OCI-LY7 (cell line): ENCODE measurements around the gene HUS1. TPM values are rescaled to one million over a fixed set of nuclear protein-coding genes. Genes with fewer than 3 reads are reported as not detected.

Experiments used
- BruUV-seq: library from RNA; stranded (reverse); fragments of 400-500 nt; replicated peaks from 2 replicates; lab custom pipeline; 2021; lab: Mats Ljungman, UMichigan
- CTCF ChIA-PET: fragments of 300-600 bp; sonication (Branson Sonifier 250); formaldehyde crosslinking; loops from one replicate; lab custom pipeline; 2022; ENCODE audit warnings: antibody characterized with exemption; ENCODE audit not compliant: unreplicated experiment; lab: Charles Lee
- POLR2A ChIA-PET: fragments of 300-600 bp; sonication (Branson Sonifier 250); formaldehyde crosslinking; loops from one replicate; lab custom pipeline; 2022; ENCODE audit warnings: antibody characterized with exemption; lab: Charles Lee
- DNase-seq: peaks from one replicate; pipeline ENCODE4 v3.0.0-alpha.2; 2015; ENCODE audit warnings: low spot score
- H2AFZ ChIP-seq: fragments of 200-600 bp; sonication (generic), shearing (Covaris generic); 2 replicates; pipeline ENCODE4 v1.6.1; 2014; ENCODE audit warnings: mild to moderate bottlenecking, antibody characterized with exemption, low read length, moderate library complexity
- H3K27ac ChIP-seq: fragments of 200-600 bp; sonication (generic); 2 replicates; pipeline ENCODE4 v1.5.1; 2014; ENCODE audit warnings: mixed run types, low read depth, mild to moderate bottlenecking, moderate library complexity, low read length, inconsistent platforms; ENCODE audit not compliant: poor library complexity, severe bottlenecking
- H3K36me3 ChIP-seq: fragments of 200-600 bp; sonication (generic); 2 replicates; pipeline ENCODE4 v1.6.1; 2014; ENCODE audit warnings: mild to moderate bottlenecking, antibody characterized with exemption, low read length, moderate library complexity, mixed read lengths; ENCODE audit not compliant: insufficient read depth
- H3K4me1 ChIP-seq: fragments of 200-600 bp; sonication (generic); 2 replicates; pipeline ENCODE4 v1.5.1; 2014; ENCODE audit warnings: mild to moderate bottlenecking, low read length; ENCODE audit not compliant: insufficient read depth, poor library complexity, severe bottlenecking
- H3K4me2 ChIP-seq: fragments of 200-600 bp; sonication (generic); 2 replicates; pipeline ENCODE4 v1.6.1; 2014; ENCODE audit warnings: mild to moderate bottlenecking, low read length
- H3K4me3 ChIP-seq: fragments of 200-600 bp; sonication (generic); 2 replicates; pipeline ENCODE4 v1.5.1; 2014; ENCODE audit warnings: mild to moderate bottlenecking, low read depth, low read length; ENCODE audit not compliant: poor library complexity, severe bottlenecking
- H3K79me2 ChIP-seq: fragments of 200-600 bp; sonication (generic); 2 replicates; pipeline ENCODE4 v1.6.1; 2016; ENCODE audit warnings: low read depth, mild to moderate bottlenecking, low read length, moderate library complexity, mixed read lengths; ENCODE audit not compliant: insufficient read depth
- H3K9me2 ChIP-seq: fragments of 200-600 bp; sonication (generic); 2 replicates; pipeline ENCODE4 v1.6.1; 2016; ENCODE audit warnings: mild to moderate bottlenecking, low read length, mixed read lengths; ENCODE audit not compliant: insufficient read depth
- H3K9me3 ChIP-seq: fragments of 200-600 bp; sonication (generic); 2 replicates; pipeline ENCODE4 v1.6.1; 2014; ENCODE audit warnings: mild to moderate bottlenecking, mixed run types, low read length, mixed read lengths
- H4K20me1 ChIP-seq: fragments of 200-600 bp; sonication (generic); 2 replicates; pipeline ENCODE4 v1.6.1; 2014; ENCODE audit warnings: mild to moderate bottlenecking, antibody characterized with exemption, low read length, moderate library complexity, mixed read lengths; ENCODE audit not compliant: insufficient read depth
- EZH2phosphoT487 ChIP-seq: fragments of 200-600 bp; sonication (generic); IDR thresholded peaks from 2 replicates; pipeline ENCODE4 v1.6.1; 2018; ENCODE audit warnings: low read depth, borderline replicate concordance, mild to moderate bottlenecking, mixed run types, antibody characterized with exemption, low read length, moderate library complexity, mixed read lengths
- intact Hi-C: fragments of 100-400 bp; cut with micrococcal nuclease; formaldehyde crosslinking; loops from one replicate; pipeline ENCODE4 v1.10.0; 2022; ENCODE audit not compliant: unreplicated experiment
- total RNA-seq, 2 experiments: library from RNA; depleted of rRNA in 1 of 2; stranded (reverse); fragments of >200 nt in 1 of 2; shearing (Covaris generic) in 1 of 2; gene quantifications; 2 replicates each; pipeline ENCODE4 v1.2.3, GENCODE V29; 2014 to 2022
- TF ChIP-seq, protein P1 (sequence below): fragments of 200-600 bp; sonication (generic); conservative IDR thresholded peaks from 2 replicates; pipeline ENCODE4 v1.5.1; 2014; ENCODE audit warnings: mild to moderate bottlenecking, antibody characterized with exemption, low read length, moderate library complexity, mixed read lengths

HUS1 gene
- total RNA-seq, 2 experiments from 2014 or later = 28.2 to 44.5 TPM

DNA sequence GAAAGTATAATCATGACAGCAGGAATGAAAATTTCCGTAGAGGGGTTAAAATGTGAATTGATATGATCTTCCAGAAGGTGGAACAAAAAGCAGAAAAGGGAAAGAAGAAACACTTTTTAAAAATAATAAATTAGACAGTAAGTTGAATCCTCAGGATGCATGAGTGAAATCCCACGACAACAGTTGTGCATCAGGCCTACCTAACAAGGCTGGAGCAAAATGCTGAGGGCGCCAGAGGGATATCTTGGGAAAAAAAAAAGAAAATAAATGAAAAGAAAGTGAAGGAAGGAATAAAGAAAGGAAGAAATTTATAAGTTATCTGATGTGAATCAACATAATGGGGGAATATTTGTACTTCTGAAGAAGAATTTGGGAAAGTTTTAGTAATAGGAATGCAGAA lies 13.0 kb upstream of the HUS1 start:
- no peaks in the 10 kb centered on the region for H3K9me3 ChIP-seq
- H3K79me2 ChIP-seq = no peaks in the 10 kb centered on the region
- DNase-seq = no peak
- CTCF ChIA-PET = interaction anchor here (0.6 to 1.3 kb wide), 4 partner anchors 55 to 118 kb away, joined by 3 to 4 read pairs (median 3); no protein-coding TSS in a partner anchor
- no peaks in the 10 kb centered on the region for H3K9me2 ChIP-seq
- no peaks in the 10 kb centered on the region for H3K36me3 ChIP-seq
- H3K4me2 ChIP-seq = peak overlapping the region; percentile 82
- no TSS peak for BruUV-seq
- TF ChIP-seq, protein P1, sequence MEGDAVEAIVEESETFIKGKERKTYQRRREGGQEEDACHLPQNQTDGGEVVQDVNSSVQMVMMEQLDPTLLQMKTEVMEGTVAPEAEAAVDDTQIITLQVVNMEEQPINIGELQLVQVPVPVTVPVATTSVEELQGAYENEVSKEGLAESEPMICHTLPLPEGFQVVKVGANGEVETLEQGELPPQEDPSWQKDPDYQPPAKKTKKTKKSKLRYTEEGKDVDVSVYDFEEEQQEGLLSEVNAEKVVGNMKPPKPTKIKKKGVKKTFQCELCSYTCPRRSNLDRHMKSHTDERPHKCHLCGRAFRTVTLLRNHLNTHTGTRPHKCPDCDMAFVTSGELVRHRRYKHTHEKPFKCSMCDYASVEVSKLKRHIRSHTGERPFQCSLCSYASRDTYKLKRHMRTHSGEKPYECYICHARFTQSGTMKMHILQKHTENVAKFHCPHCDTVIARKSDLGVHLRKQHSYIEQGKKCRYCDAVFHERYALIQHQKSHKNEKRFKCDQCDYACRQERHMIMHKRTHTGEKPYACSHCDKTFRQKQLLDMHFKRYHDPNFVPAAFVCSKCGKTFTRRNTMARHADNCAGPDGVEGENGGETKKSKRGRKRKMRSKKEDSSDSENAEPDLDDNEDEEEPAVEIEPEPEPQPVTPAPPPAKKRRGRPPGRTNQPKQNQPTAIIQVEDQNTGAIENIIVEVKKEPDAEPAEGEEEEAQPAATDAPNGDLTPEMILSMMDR = no peak
- no peak for TF ChIP-seq EZH2phosphoT487
- POLR2A ChIA-PET = interaction anchor here (0.8 to 2.5 kb wide), 8 partner anchors 8 to 118 kb away, joined by 3 to 8 read pairs (median 5); partner anchors contain the start of gene HUS1
- peak overlapping the region; percentile 79 for H3K27ac ChIP-seq
- H2AFZ ChIP-seq = peak overlapping the region; percentile 79
- no peaks in the 10 kb centered on the region for H4K20me1 ChIP-seq
- intact Hi-C loops = loop anchor here (1.0 to 2.0 kb wide), 2 partner anchors 12 to 14 kb away; partner anchors contain the start of gene HUS1
- peaks cover 19% of the 10 kb centered on the region for H3K4me1 ChIP-seq
- H3K4me3 ChIP-seq = peak overlapping the region; percentile 68

DNA sequence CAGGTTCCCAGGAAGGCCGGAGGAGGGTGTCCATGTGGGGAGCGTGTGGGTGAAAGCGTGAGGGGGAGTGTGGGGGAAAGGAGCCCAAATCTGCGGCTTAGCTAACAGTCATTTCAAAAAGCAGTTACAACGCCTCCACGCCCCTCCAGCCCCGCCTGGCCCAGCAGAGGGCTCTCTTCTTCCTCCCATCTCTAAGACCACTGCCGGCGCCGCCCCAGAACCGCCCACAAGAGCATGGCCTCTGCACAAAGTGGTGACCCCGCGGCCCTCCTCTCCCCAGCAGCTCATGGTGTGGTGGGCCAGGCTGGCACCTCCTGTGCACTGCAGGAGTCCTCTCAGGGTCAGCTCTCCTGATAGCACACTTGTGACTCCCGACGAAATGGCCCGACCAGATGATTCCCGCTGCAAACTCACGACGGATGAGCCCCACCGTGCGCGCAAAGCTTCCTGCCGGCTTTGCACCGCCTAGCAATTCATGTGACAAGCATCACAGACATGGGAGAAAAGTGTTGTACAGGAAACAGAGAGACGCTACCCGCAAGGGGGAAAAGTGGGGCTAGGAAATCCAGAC lies 12.4 kb upstream of the HUS1 start:
- POLR2A ChIA-PET = interaction anchor here (1.0 to 2.5 kb wide), 8 partner anchors 9 to 118 kb away, joined by 3 to 8 read pairs (median 5); partner anchors contain the start of gene HUS1
- no TSS peak for BruUV-seq

More for the DNA sequence above, 12.4 kb upstream of the HUS1 start:
- DNase-seq = peak; percentile 90
- Histone ChIP-seq H4K20me1 (no peaks in the 10 kb centered on the region), H3K79me2 (no peaks in the 10 kb centered on the region), H2AFZ (peak overlapping the region; percentile 79), H3K4me2 (peak overlapping the region; percentile 82), H3K9me3 (no peaks in the 10 kb centered on the region), H3K4me1 (peaks cover 19% of the 10 kb centered on the region), H3K27ac (peak overlapping the region; percentile 79), H3K4me3 (peak overlapping the region; percentile 68), H3K36me3 (no peaks in the 10 kb centered on the region), H3K9me2 (no peaks in the 10 kb centered on the region)
- CTCF ChIA-PET = interaction anchor here (0.6 to 1.6 kb wide), 9 partner anchors 9 to 119 kb away, joined by 3 to 4 read pairs (median 3); no protein-coding TSS in a partner anchor
- intact Hi-C loops = loop anchor here (1.0 to 2.0 kb wide), 5 partner anchors 12 to 118 kb away; partner anchors contain the start of genes C7orf57 and HUS1
- TF ChIP-seq, protein P1 = peak; percentile 78
- TF ChIP-seq EZH2phosphoT487 = no peak
